ENCODE measurements around the gene PLCG2. TPM values are rescaled to one million over a fixed set of nuclear protein-coding genes. Genes with fewer than 3 reads are reported as not detected.

The PLCG2 gene
- total RNA-seq, 1 experiment from 2014 or later, result 14.4 TPM

DNA sequence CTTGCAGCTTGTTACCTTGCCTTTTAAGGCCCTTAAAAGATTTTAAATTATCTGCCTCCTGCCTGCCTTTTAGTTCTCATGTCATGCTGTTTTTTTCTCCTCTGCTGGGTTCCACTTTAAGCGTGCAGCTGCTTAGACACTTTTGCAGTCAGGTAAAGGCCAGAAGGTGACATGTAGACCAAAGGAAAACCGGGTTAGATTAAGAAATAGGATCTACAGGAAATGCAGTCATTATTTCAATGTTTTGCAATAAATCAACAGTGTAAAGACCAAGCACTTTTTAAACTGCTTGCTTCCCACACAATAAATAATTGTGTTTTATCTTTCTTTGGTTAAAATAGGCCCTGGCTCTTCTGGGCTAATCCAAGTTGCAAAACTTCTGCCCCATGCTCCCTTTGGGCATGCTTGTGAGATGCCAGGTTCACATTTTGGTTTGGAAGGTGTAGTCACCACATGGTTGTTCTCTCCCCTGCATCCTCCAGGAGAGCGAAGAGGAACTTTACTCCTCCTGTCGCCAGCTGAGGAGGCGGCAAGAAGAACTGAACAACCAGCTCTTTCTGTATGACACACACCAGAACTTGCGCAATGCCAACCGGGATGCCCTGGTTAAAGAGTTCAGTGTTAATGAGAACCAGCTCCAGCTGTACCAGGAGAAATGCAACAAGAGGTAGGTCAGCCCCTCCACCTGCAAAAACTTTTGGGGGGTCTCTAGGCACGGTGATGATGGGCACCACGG, 177.3 kb downstream of the PLCG2 start:
- intact Hi-C loops (cut with micrococcal nuclease; ENCODE audit: unreplicated experiment), result no loop called here
- no peaks in the 10 kb centered on the region for H3K36me3 ChIP-seq (ENCODE audit: control insufficient read depth, insufficient read depth, low read length)
- BruUV-seq (replicated peaks), result no TSS peak
- TF ChIP-seq, protein P1, sequence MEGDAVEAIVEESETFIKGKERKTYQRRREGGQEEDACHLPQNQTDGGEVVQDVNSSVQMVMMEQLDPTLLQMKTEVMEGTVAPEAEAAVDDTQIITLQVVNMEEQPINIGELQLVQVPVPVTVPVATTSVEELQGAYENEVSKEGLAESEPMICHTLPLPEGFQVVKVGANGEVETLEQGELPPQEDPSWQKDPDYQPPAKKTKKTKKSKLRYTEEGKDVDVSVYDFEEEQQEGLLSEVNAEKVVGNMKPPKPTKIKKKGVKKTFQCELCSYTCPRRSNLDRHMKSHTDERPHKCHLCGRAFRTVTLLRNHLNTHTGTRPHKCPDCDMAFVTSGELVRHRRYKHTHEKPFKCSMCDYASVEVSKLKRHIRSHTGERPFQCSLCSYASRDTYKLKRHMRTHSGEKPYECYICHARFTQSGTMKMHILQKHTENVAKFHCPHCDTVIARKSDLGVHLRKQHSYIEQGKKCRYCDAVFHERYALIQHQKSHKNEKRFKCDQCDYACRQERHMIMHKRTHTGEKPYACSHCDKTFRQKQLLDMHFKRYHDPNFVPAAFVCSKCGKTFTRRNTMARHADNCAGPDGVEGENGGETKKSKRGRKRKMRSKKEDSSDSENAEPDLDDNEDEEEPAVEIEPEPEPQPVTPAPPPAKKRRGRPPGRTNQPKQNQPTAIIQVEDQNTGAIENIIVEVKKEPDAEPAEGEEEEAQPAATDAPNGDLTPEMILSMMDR (IDR thresholded peaks at IDR 0.05; ENCODE audit: insufficient read depth in 1 of 2, low read depth in 1 of 2, low read length in 1 of 2, severe bottlenecking in 1 of 2, unreplicated experiment in 1 of 2), result no peak
- Mint-ChIP-seq H3K36me3 (ENCODE audit: insufficient read depth, unreplicated experiment) (no peaks in the 10 kb centered on the region), H3K27me3 (ENCODE audit: insufficient read depth, unreplicated experiment) (no peaks in the 10 kb centered on the region), H3K9me3 (ENCODE audit: unreplicated experiment) (peaks cover 3% of the 10 kb centered on the region), H3K4me3 (ENCODE audit: unreplicated experiment) (no peak overlapping the region), H3K4me1 (ENCODE audit: low read depth, unreplicated experiment) (no peaks in the 10 kb centered on the region), H3K27ac (ENCODE audit: unreplicated experiment) (no peak overlapping the region)
- no peak for DNase-seq
- peaks cover 7% of the 10 kb centered on the region; the same call in 1 of the 2 replicates for H3K9me3 ChIP-seq
- POLR2A ChIA-PET, result no interaction called here
- no peaks in the 10 kb centered on the region for H3K4me1 ChIP-seq
- no peak overlapping the region for H3K4me3 ChIP-seq (ENCODE audit: low read depth, low read length)
- CTCF ChIA-PET, result no interaction called here
- H3K27me3 ChIP-seq (replicated peaks; ENCODE audit: control insufficient read depth, insufficient read depth, low read length), result no peaks in the 10 kb centered on the region

DNA sequence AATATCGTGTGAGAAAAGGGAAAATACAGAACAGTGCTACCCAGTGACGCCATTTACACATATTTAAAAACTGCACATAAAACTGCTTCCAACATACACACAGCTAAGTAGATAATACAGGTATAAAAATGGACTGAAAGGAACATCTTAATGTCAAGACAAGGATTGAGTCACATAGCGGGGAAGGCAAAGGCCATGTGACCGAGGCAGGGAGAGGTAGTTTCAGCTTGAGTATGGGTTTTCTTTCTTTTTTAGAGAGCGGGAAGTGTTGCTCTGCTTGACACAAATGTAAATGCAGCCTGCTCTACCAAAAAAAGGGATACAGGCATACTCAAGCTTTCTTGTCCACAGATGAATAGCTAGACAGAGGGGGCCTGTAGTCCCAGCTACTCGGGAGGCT, 185.7 kb downstream of the PLCG2 start:
- H3K27me3 ChIP-seq (replicated peaks; ENCODE audit: control insufficient read depth, insufficient read depth, low read length), result no peaks in the 10 kb centered on the region
- H3K9me3 ChIP-seq, result no peaks in the 10 kb centered on the region
- H3K4me1 Mint-ChIP-seq (ENCODE audit: low read depth, unreplicated experiment), result no peaks in the 10 kb centered on the region
- no peak overlapping the region for H3K4me3 Mint-ChIP-seq (ENCODE audit: unreplicated experiment)
- no peaks in the 10 kb centered on the region for H3K36me3 Mint-ChIP-seq (ENCODE audit: insufficient read depth, unreplicated experiment)
- intact Hi-C loops (cut with micrococcal nuclease; ENCODE audit: unreplicated experiment), result no loop called here
- no peaks in the 10 kb centered on the region for H3K36me3 ChIP-seq (ENCODE audit: control insufficient read depth, insufficient read depth, low read length)
- DNase-seq, result no peak
- H3K4me1 ChIP-seq, result no peaks in the 10 kb centered on the region
- H3K4me3 ChIP-seq (ENCODE audit: low read depth, low read length), result no peak overlapping the region
- POLR2A ChIA-PET, result no interaction called here
- BruUV-seq (replicated peaks), result no TSS peak
- peaks cover 25% of the 10 kb centered on the region for H3K27me3 Mint-ChIP-seq (ENCODE audit: insufficient read depth, unreplicated experiment)
- no peaks in the 10 kb centered on the region for H3K9me3 Mint-ChIP-seq (ENCODE audit: unreplicated experiment)
- H3K27ac Mint-ChIP-seq (ENCODE audit: unreplicated experiment), result no peak overlapping the region
- TF ChIP-seq, protein P1 (IDR thresholded peaks at IDR 0.05; ENCODE audit: insufficient read depth in 1 of 2, low read depth in 1 of 2, low read length in 1 of 2, severe bottlenecking in 1 of 2, unreplicated experiment in 1 of 2), result no peak
- CTCF ChIA-PET, result interaction anchor here (1.1 kb wide), 1 partner anchor 265 kb away, joined by 8 read pairs; no protein-coding TSS in a partner anchor

DNA sequence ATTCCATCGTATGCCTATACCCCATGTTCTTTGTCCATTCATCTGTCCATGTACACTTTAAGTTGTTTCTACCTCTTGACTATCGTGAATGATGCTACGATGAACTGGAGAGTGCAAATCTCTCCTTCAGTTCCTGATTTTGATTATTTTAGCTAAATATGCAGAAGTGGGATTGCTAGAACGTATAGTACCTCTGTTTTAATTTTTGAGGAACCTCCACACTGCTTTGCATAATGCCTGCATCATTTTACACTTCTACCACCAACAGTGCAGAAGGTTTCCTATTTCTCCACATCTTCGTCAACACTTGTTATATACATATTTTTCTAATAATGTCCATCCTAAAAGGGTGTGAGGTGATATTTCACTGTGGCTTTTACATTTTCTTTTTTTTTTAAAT, 188.3 kb downstream of the PLCG2 start:
- intact Hi-C loops (cut with micrococcal nuclease; ENCODE audit: unreplicated experiment), result no loop called here
- no peaks in the 10 kb centered on the region; the same call in 1 of the 2 replicates for H3K9me3 ChIP-seq
- H3K4me3 ChIP-seq (ENCODE audit: low read depth, low read length), result no peak overlapping the region
- H3K9me3 Mint-ChIP-seq (ENCODE audit: unreplicated experiment), result peaks cover 22% of the 10 kb centered on the region
- no peaks in the 10 kb centered on the region for H3K36me3 Mint-ChIP-seq (ENCODE audit: insufficient read depth, unreplicated experiment)
- no peak for DNase-seq
- H3K4me1 Mint-ChIP-seq (ENCODE audit: low read depth, unreplicated experiment), result no peaks in the 10 kb centered on the region
- H3K27me3 Mint-ChIP-seq (ENCODE audit: insufficient read depth, unreplicated experiment), result peaks cover 25% of the 10 kb centered on the region
- TF ChIP-seq, protein P1 (IDR thresholded peaks at IDR 0.05; ENCODE audit: insufficient read depth in 1 of 2, low read depth in 1 of 2, low read length in 1 of 2, severe bottlenecking in 1 of 2, unreplicated experiment in 1 of 2), result no peak
- no peaks in the 10 kb centered on the region for H3K27me3 ChIP-seq (replicated peaks; ENCODE audit: control insufficient read depth, insufficient read depth, low read length)
- POLR2A ChIA-PET, result no interaction called here
- no peaks in the 10 kb centered on the region for H3K36me3 ChIP-seq (ENCODE audit: control insufficient read depth, insufficient read depth, low read length)
- H3K27ac Mint-ChIP-seq (ENCODE audit: unreplicated experiment), result no peak overlapping the region
- BruUV-seq (replicated peaks), result no TSS peak
- no peaks in the 10 kb centered on the region for H3K4me1 ChIP-seq
- CTCF ChIA-PET, result no interaction called here
- no peak overlapping the region for H3K4me3 Mint-ChIP-seq (ENCODE audit: unreplicated experiment)

Measured in Caco-2 (cell line).